ENCODE data around the gene PTPA. TPM values are rescaled to one million over a fixed set of nuclear protein-coding genes. Genes with fewer than 3 reads are reported as not detected.

Gene PTPA
- total RNA-seq, 5 donors from 2014 or later (not counting 1 experiment from before 2014, with no cell fraction given) = 51.3 to 71.5 (median 65.5) TPM

- CTCF ChIA-PET = interaction anchor here in 1 of 2 donors (0.6 kb wide), 1 partner anchor 492 kb away, joined by 4 read pairs; no protein-coding TSS in a partner anchor
- POLR2A ChIA-PET = no interaction called here
- H3K4me3 ChIP-seq (ENCODE audit: control insufficient read depth in 1 of 2, extremely low read depth in 1 of 2, low read length in 1 of 2) = no peak overlapping the region
- H3K9me3 ChIP-seq = no peaks in the 10 kb centered on the region
- no peaks in the 10 kb centered on the region for H3K9me3 Mint-ChIP-seq
- H3K27me3 ChIP-seq (replicated peaks in 1 of 2; ENCODE audit: control insufficient read depth in 2 of 2, extremely low read depth in 1 of 2, insufficient read depth in 2 of 2, low read length in 1 of 2) = no peaks in the 10 kb centered on the region
- H3K27me3 Mint-ChIP-seq = no peaks in the 10 kb centered on the region
- H3K36me3 ChIP-seq (ENCODE audit: control insufficient read depth in 2 of 2, extremely low read depth in 1 of 2, insufficient read depth in 1 of 2, low read length in 1 of 2) = peaks cover 25 to 45% of the 10 kb centered on the region in 2 donors
- ATAC-seq (replicated peaks in 1 of 4) (no peak), DNase-seq (no peak)
- H3K27ac Mint-ChIP-seq = no peak overlapping the region
- peaks cover 7 to 29% of the 10 kb centered on the region in 2 experiments for H3K4me1 ChIP-seq (ENCODE audit: control insufficient read depth in 1 of 2, extremely low read depth in 1 of 2, insufficient read depth in 2 of 2, low read length in 2 of 2)
- 100% methylated on average over 3 of the region's 7 CpGs for WGBS (ENCODE audit: insufficient coverage)
- H3K4me3 Mint-ChIP-seq = no peak overlapping the region
- H3K36me3 Mint-ChIP-seq = peaks cover 24% of the 10 kb centered on the region
- no peak overlapping the region for H3K27ac ChIP-seq (ENCODE audit: low read length)
- peaks cover 13 to 25% (median 23%) of the 10 kb centered on the region in 3 donors for H3K4me1 Mint-ChIP-seq
Measured at GRCh38 chr9:129145841-129146292, 34.7 kb downstream of the PTPA start.

- Mint-ChIP-seq H3K4me3 (no peak overlapping the region), H3K4me1 (peaks cover 8 to 18% (median 16%) of the 10 kb centered on the region in 3 donors), H3K9me3 (no peaks in the 10 kb centered on the region), H3K27ac (no peak overlapping the region), H3K27me3 (no peaks in the 10 kb centered on the region), H3K36me3 (peaks cover 29% of the 10 kb centered on the region)
- ChIA-PET CTCF (no interaction called here), POLR2A (interaction anchor here in 1 of 2 donors (0.6 kb wide), 1 partner anchor 844 kb away, joined by 3 read pairs; no protein-coding TSS in a partner anchor)
- DNase-seq = no peak
- Histone ChIP-seq H3K9me3 (no peaks in the 10 kb centered on the region), H3K27me3 (replicated peaks in 1 of 2; ENCODE audit: control insufficient read depth in 2 of 2, extremely low read depth in 1 of 2, insufficient read depth in 2 of 2, low read length in 1 of 2) (no peaks in the 10 kb centered on the region), H3K4me3 (ENCODE audit: control insufficient read depth in 1 of 2, extremely low read depth in 1 of 2, low read length in 1 of 2) (no peak overlapping the region), H3K36me3 (ENCODE audit: control insufficient read depth in 2 of 2, extremely low read depth in 1 of 2, insufficient read depth in 1 of 2, low read length in 1 of 2) (peaks cover 25 to 45% of the 10 kb centered on the region in 2 donors), H3K27ac (ENCODE audit: low read length) (no peak overlapping the region), H3K4me1 (ENCODE audit: control insufficient read depth in 1 of 2, extremely low read depth in 1 of 2, insufficient read depth in 2 of 2, low read length in 2 of 2) (peaks cover under 1 to 23% of the 10 kb centered on the region in 2 experiments)
- ATAC-seq (replicated peaks in 1 of 4) = no peak
- 100% methylated on average over 4 of the region's 8 CpGs for WGBS (ENCODE audit: insufficient coverage)
Measured at GRCh38 chr9:129146441-129146941, 35.3 kb downstream of the PTPA start.

GRCh38 chr9:129148463-129149204, 37.4 kb downstream of the PTPA start:
- H3K9me3 ChIP-seq = no peaks in the 10 kb centered on the region
- Mint-ChIP-seq H3K27me3 (no peaks in the 10 kb centered on the region), H3K27ac (no peak overlapping the region), H3K4me3 (no peak overlapping the region), H3K4me1 (peaks cover 0 to 5% (median 2%) of the 10 kb centered on the region in 3 donors), H3K36me3 (peaks cover 23% of the 10 kb centered on the region), H3K9me3 (no peaks in the 10 kb centered on the region)
- peaks cover 23 to 29% of the 10 kb centered on the region in 2 donors for H3K36me3 ChIP-seq (ENCODE audit: control insufficient read depth in 2 of 2, extremely low read depth in 1 of 2, insufficient read depth in 1 of 2, low read length in 1 of 2)
- POLR2A ChIA-PET = no interaction called here
- WGBS (ENCODE audit: insufficient coverage) = 93% methylated on average over 5 of the region's 6 CpGs
- ATAC-seq (replicated peaks in 1 of 4) = no peak
- H3K4me3 ChIP-seq (ENCODE audit: control insufficient read depth in 1 of 2, extremely low read depth in 1 of 2, low read length in 1 of 2) = no peak overlapping the region
- CTCF ChIA-PET = interaction anchor here in 1 of 2 donors (0.6 kb wide), 1 partner anchor 477 kb away, joined by 3 read pairs; no protein-coding TSS in a partner anchor
- DNase-seq = no peak
- H3K27ac ChIP-seq (ENCODE audit: low read length) = no peak overlapping the region
- H3K4me1 ChIP-seq (ENCODE audit: control insufficient read depth in 1 of 2, extremely low read depth in 1 of 2, insufficient read depth in 2 of 2, low read length in 2 of 2) = peaks cover 0 to 4% of the 10 kb centered on the region in 2 experiments
- H3K27me3 ChIP-seq (replicated peaks in 1 of 2; ENCODE audit: control insufficient read depth in 2 of 2, extremely low read depth in 1 of 2, insufficient read depth in 2 of 2, low read length in 1 of 2) = no peaks in the 10 kb centered on the region

GRCh38 chr9:129149442-129149841, 38.2 kb downstream of the PTPA start:
- H3K4me1 ChIP-seq (ENCODE audit: control insufficient read depth in 1 of 2, extremely low read depth in 1 of 2, insufficient read depth in 2 of 2, low read length in 2 of 2) = no peaks in the 10 kb centered on the region
- 93% methylated on average over 5 of the region's 6 CpGs for WGBS (ENCODE audit: insufficient coverage)
- no peak overlapping the region for H3K4me3 ChIP-seq (ENCODE audit: control insufficient read depth in 1 of 2, extremely low read depth in 1 of 2, low read length in 1 of 2)
- Mint-ChIP-seq H3K27ac (no peak overlapping the region), H3K4me1 (no peaks in the 10 kb centered on the region), H3K27me3 (no peaks in the 10 kb centered on the region), H3K9me3 (no peaks in the 10 kb centered on the region), H3K4me3 (no peak overlapping the region), H3K36me3 (peaks cover 18% of the 10 kb centered on the region)
- ChIA-PET CTCF (no interaction called here), POLR2A (no interaction called here)
- no peak overlapping the region for H3K27ac ChIP-seq (ENCODE audit: low read length)
- no peaks in the 10 kb centered on the region for H3K27me3 ChIP-seq (replicated peaks in 1 of 2; ENCODE audit: control insufficient read depth in 2 of 2, extremely low read depth in 1 of 2, insufficient read depth in 2 of 2, low read length in 1 of 2)
- H3K36me3 ChIP-seq (ENCODE audit: control insufficient read depth in 2 of 2, extremely low read depth in 1 of 2, insufficient read depth in 1 of 2, low read length in 1 of 2) = peaks cover 17 to 25% of the 10 kb centered on the region in 2 donors
- H3K9me3 ChIP-seq = no peaks in the 10 kb centered on the region
- ATAC-seq (replicated peaks in 1 of 4) (no peak), DNase-seq (no peak)

- WGBS (ENCODE audit: insufficient coverage) = 89% methylated on average over 10 of the region's 10 CpGs
- Histone ChIP-seq H3K9me3 (no peaks in the 10 kb centered on the region), H3K27ac (ENCODE audit: low read length) (no peak overlapping the region), H3K27me3 (replicated peaks in 1 of 2; ENCODE audit: control insufficient read depth in 2 of 2, extremely low read depth in 1 of 2, insufficient read depth in 2 of 2, low read length in 1 of 2) (no peaks in the 10 kb centered on the region), H3K4me1 (ENCODE audit: control insufficient read depth in 1 of 2, extremely low read depth in 1 of 2, insufficient read depth in 2 of 2, low read length in 2 of 2) (no peaks in the 10 kb centered on the region), H3K4me3 (ENCODE audit: control insufficient read depth in 1 of 2, extremely low read depth in 1 of 2, low read length in 1 of 2) (no peak overlapping the region), H3K36me3 (ENCODE audit: control insufficient read depth in 2 of 2, extremely low read depth in 1 of 2, insufficient read depth in 1 of 2, low read length in 1 of 2) (peaks cover 17 to 30% of the 10 kb centered on the region in 2 donors)
- Mint-ChIP-seq H3K4me1 (no peaks in the 10 kb centered on the region), H3K36me3 (peaks cover 18% of the 10 kb centered on the region), H3K27ac (no peak overlapping the region), H3K27me3 (no peaks in the 10 kb centered on the region), H3K9me3 (no peaks in the 10 kb centered on the region), H3K4me3 (no peak overlapping the region)
- ChIA-PET POLR2A (no interaction called here), CTCF (no interaction called here)
- DNase-seq = no peak
- ATAC-seq (replicated peaks in 1 of 4) = no peak
Measured at GRCh38 chr9:129150122-129150521, 38.9 kb downstream of the PTPA start.

GRCh38 chr9:129150672-129151211, 39.5 kb downstream of the PTPA start:
- Mint-ChIP-seq H3K4me1 (no peaks in the 10 kb centered on the region), H3K27ac (no peak overlapping the region), H3K4me3 (no peak overlapping the region), H3K27me3 (no peaks in the 10 kb centered on the region), H3K9me3 (no peaks in the 10 kb centered on the region), H3K36me3 (peaks cover 18% of the 10 kb centered on the region)
- H3K27me3 ChIP-seq (replicated peaks in 1 of 2; ENCODE audit: control insufficient read depth in 2 of 2, extremely low read depth in 1 of 2, insufficient read depth in 2 of 2, low read length in 1 of 2) = no peaks in the 10 kb centered on the region
- no peaks in the 10 kb centered on the region for H3K4me1 ChIP-seq (ENCODE audit: control insufficient read depth in 1 of 2, extremely low read depth in 1 of 2, insufficient read depth in 2 of 2, low read length in 2 of 2)
- POLR2A ChIA-PET = no interaction called here
- no peak overlapping the region for H3K27ac ChIP-seq (ENCODE audit: low read length)
- ATAC-seq (replicated peaks in 1 of 4) (no peak), DNase-seq (no peak)
- 95% methylated on average over 18 of the region's 18 CpGs for WGBS (ENCODE audit: insufficient coverage)
- no peaks in the 10 kb centered on the region for H3K9me3 ChIP-seq
- H3K4me3 ChIP-seq (ENCODE audit: control insufficient read depth in 1 of 2, extremely low read depth in 1 of 2, low read length in 1 of 2) = no peak overlapping the region
- H3K36me3 ChIP-seq (ENCODE audit: control insufficient read depth in 2 of 2, extremely low read depth in 1 of 2, insufficient read depth in 1 of 2, low read length in 1 of 2) = peaks cover 17 to 31% of the 10 kb centered on the region in 2 donors
- CTCF ChIA-PET = no interaction called here
